ACC112 (cell line): Measurements from ENCODE around the gene SLC8A3.

Experiments
- H2AFZ ChIP-seq: fragments of 200-600 bp; sonication (generic); one replicate; pipeline ENCODE4 v1.6.0; 2017; ENCODE audit warnings: antibody characterized with exemption, low read length; ENCODE audit not compliant: unreplicated experiment
- H3K27ac ChIP-seq: fragments of 200-600 bp; sonication (generic); 2 replicates; pipeline ENCODE4 v1.5.1; 2014; ENCODE audit warnings: low read depth, mild to moderate bottlenecking, antibody characterized with exemption, low read length, moderate library complexity
- H3K27me3 ChIP-seq: fragments of 200-600 bp; sonication (generic); 2 replicates; pipeline ENCODE4 v1.6.1; 2014; ENCODE audit warnings: mild to moderate bottlenecking, antibody characterized with exemption, low read length, moderate library complexity, mixed read lengths; ENCODE audit not compliant: insufficient read depth
- H3K36me3 ChIP-seq: fragments of 200-600 bp; sonication (generic); 2 replicates; pipeline ENCODE4 v1.6.1; 2016; ENCODE audit warnings: mild to moderate bottlenecking, antibody characterized with exemption, low read length, moderate library complexity, mixed read lengths; ENCODE audit not compliant: insufficient read depth
- H3K4me1 ChIP-seq: fragments of 200-600 bp; sonication (generic); one replicate; pipeline ENCODE4 v1.6.1; 2016; ENCODE audit warnings: low read length, mixed read lengths; ENCODE audit not compliant: insufficient read depth, unreplicated experiment, control insufficient read depth
- H3K4me3 ChIP-seq: fragments of 200-600 bp; sonication (generic); 2 replicates; pipeline ENCODE4 v1.5.1; 2014; ENCODE audit warnings: mild to moderate bottlenecking, low read depth, low read length
- H3K79me2 ChIP-seq: fragments of 200-600 bp; sonication (generic); one replicate; pipeline ENCODE4 v1.6.0; 2016; ENCODE audit warnings: low read length; ENCODE audit not compliant: control insufficient read depth, unreplicated experiment, insufficient read depth

The SLC8A3 gene

DNA sequence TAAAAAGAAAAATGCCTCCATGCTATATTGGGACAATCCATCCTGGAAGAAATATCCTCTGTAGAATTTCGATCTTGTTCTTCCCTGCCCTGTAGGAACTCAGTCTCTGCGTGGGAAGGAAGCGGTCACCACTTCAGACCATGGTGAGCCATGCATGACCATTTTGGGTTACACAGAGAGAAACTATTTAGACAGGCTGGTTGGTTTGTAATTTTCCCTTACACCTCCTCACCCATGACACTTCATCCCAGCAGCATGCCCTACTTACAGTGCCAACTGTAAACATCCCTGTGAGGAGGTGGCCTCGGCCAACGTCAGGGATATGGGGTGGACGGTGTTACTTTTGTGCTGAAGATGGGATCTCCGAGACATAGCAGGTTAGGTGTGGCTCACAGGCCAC is 188.2 kb downstream of the SLC8A3 start:
- Histone ChIP-seq H3K4me1 (peaks cover 9% of the 10 kb centered on the region), H3K27me3 (no peaks in the 10 kb centered on the region; the same call in 1 of the 2 replicates)

GRCh38 chr14:69999261-69999674 is 189.5 kb downstream of the SLC8A3 start:
- H3K36me3 ChIP-seq = no peaks in the 10 kb centered on the region
- H3K79me2 ChIP-seq = no peaks in the 10 kb centered on the region
- no peak overlapping the region for H3K4me3 ChIP-seq
- no peaks in the 10 kb centered on the region for H3K27me3 ChIP-seq
- no peak overlapping the region for H3K27ac ChIP-seq
- H3K4me1 ChIP-seq = peaks cover 9% of the 10 kb centered on the region
- no peak overlapping the region for H2AFZ ChIP-seq

More for the DNA sequence above, 188.2 kb downstream of the SLC8A3 start:
- no peaks in the 10 kb centered on the region for H3K79me2 ChIP-seq
- H3K27ac ChIP-seq = no peak overlapping the region
- no peak overlapping the region for H3K4me3 ChIP-seq
- H2AFZ ChIP-seq = no peak overlapping the region
- H3K36me3 ChIP-seq = no peaks in the 10 kb centered on the region

DNA sequence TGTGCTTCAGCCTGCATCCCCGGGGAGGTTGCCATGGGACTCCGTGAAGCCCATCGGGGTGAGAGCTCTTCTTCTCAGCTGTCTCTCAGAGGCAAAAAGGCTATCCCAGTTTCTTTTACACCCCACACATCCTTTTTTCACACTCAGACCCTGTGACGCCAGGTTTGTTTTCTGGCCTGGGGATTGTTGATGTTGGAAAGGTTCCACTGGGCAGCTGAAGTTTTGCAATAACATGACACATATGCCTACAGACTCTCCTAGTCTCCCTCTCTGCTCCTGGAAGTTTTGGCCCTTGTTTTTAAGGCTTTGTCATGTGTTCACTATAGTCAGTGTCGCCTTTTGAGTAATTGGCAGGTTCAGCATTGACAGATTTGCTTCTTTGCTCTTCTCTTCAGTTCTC is 190.9 kb downstream of the SLC8A3 start:
- H3K4me1 ChIP-seq = peaks cover 9% of the 10 kb centered on the region
- peak overlapping the region; percentile 3; the same call in 1 of the 2 replicates for H3K27ac ChIP-seq
- H3K36me3 ChIP-seq = no peaks in the 10 kb centered on the region
- peaks cover 2% of the 10 kb centered on the region; the same call in 1 of the 2 replicates for H3K27me3 ChIP-seq
- H2AFZ ChIP-seq = no peak overlapping the region
- no peak overlapping the region for H3K4me3 ChIP-seq
- no peaks in the 10 kb centered on the region for H3K79me2 ChIP-seq

DNA sequence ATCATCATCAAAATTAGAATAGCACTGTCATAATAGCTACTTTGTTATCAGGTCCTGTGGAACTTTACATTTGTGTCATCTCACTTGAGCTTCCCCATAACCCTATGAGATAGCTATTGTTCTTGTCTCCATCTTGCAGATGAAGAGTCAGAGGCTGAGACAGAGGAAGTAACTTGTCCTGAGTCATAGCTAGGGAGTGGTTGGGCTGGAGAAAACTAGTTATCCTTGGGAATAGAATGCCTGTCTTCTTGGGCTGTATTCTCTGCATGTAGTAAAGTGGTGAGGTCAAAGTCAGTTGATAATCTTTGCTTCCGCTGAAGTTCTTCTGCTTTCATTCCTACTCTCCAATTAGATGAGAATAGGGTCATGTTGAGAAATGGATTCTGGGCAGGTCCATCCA is 192.5 kb downstream of the SLC8A3 start:
- Histone ChIP-seq H3K27ac (peak overlapping the region; percentile 15; the same call in 1 of the 2 replicates), H3K4me3 (no peak overlapping the region), H3K27me3 (peaks cover 9% of the 10 kb centered on the region; the same call in 1 of the 2 replicates), H3K4me1 (peaks cover 9% of the 10 kb centered on the region), H2AFZ (no peak overlapping the region), H3K36me3 (no peaks in the 10 kb centered on the region), H3K79me2 (no peaks in the 10 kb centered on the region)
